HG03571 (cell line): ENCODE measurements around the gene FGF7.
"Not testable (repeated sequence)": the region's sequence is repeated elsewhere in the genome, so short reads cannot be mapped to it uniquely, and the experiment has no call there.

Experiments used
- ATAC-seq: cut with Tn5 transposase; IDR thresholded peaks from one replicate; pipeline ENCODE4 v1.9.1; 2021; ENCODE audit not compliant: unreplicated experiment

Gene FGF7, protein sequence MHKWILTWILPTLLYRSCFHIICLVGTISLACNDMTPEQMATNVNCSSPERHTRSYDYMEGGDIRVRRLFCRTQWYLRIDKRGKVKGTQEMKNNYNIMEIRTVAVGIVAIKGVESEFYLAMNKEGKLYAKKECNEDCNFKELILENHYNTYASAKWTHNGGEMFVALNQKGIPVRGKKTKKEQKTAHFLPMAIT

DNA sequence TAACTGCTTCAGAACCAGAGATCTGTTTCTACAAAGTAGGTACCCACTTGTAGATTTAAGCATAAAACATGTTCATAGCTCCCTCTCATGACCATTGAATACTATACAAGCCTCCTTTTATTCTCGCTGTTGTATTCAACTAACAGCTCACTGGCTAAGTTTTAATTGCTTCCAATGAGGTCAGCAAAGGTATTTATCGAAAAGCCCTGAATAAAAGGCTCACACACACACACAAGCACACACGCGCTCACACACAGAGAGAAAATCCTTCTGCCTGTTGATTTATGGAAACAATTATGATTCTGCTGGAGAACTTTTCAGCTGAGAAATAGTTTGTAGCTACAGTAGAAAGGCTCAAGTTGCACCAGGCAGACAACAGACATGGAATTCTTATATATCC is at the start of gene FGF7:
FGF7 (plus strand) TSS at position 222 of the 400 bp plus-strand sequence. CDS start 1,056 bp downstream, outside the sequence.
- no peak for ATAC-seq

DNA sequence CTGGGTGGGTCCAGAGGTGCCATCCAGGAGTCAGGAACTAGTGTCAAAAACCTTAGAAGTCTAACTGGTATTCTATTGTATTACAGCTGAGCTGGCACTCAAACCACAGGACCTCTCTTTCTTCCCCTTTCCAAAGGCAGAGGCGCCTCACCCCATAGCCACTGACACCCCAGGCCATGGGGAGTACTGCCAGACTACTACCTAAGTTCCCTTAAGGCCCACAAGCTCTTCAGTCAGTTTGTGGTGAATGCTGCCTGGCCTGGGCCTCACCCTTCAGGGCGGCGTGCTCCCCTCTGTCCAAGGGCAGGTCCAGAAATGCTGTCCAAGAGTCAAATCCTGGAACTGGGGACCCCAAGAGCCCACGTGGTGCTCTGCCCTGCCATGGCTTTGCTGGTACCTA is 43.0 kb upstream of the FGF7 start:
- ATAC-seq = no peak

DNA sequence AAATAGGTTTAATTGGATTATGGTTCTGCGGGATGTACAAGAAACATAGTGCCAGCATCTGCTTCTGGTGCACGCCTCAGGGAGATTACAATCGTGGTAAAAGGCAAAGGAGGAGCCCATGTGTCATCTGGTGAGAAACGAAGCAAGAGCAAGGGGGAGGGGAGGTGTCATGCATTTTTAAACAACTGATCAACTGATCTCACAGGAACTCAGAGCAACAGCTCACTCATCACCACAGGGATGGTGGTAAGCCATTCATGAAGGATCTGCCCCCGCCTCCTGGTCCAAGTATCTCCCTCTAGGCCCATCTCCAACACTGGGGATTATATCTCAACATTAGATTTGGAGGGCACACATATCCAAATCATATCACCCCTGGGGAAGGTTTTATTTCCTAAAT is 42.1 kb upstream of the FGF7 start:
- ATAC-seq = no peak

DNA sequence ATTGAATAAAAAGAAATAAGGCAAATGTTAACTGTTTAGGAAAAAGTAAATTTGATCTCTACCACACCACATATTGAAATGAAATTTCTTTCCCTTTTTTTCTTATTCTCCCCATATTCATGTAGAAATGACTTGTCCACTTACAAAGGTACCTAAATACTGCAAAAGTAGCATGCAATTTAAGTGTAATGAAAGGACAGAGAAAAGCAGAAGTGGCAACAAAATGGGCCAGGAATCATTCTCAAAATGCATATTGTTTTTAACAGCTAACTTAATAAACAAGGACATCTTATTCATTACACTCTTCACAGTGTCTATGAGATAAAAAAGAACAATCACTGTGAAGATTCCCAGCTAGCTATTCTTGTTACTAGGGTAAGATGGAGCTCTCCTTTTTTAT is 40.6 kb upstream of the FGF7 start:
- no peak for ATAC-seq

DNA sequence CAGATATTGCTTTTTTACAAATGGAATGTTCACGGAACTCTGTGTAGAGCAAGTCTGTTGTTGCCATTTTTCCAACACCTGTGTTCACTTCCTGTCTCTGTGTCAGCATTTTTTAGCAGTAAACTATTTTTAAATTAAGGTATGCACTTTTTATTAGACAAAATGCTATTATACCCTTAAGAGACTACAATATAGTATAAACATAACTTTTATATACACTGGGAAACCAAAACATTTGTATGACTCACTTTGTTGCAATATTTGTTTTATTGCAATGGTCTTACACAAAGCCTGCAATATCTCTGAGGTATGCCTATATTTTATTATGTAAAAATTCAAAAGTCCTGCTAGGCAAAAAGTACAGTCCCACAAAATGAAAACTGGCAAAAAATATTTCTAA is 39.8 kb upstream of the FGF7 start:
- ATAC-seq = no peak

DNA sequence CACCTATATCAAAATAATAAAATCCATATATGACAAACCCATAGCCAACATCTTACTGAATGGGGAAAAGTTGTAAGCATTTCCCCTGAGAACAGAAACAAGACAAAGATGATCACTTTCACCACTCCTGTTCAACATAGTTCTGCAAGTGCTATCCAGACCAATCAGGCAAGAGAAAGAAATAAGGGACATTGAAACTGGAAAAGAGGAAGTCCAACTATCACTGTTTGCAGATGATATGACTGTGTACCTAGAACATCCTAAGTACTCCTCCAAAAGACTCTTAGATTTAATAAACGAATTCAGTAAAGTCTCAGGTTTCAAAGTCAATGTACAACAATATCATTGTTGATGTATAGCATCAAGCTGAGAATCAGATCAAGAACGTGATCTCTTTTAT is 35.6 kb upstream of the FGF7 start:
- ATAC-seq = no peak

DNA sequence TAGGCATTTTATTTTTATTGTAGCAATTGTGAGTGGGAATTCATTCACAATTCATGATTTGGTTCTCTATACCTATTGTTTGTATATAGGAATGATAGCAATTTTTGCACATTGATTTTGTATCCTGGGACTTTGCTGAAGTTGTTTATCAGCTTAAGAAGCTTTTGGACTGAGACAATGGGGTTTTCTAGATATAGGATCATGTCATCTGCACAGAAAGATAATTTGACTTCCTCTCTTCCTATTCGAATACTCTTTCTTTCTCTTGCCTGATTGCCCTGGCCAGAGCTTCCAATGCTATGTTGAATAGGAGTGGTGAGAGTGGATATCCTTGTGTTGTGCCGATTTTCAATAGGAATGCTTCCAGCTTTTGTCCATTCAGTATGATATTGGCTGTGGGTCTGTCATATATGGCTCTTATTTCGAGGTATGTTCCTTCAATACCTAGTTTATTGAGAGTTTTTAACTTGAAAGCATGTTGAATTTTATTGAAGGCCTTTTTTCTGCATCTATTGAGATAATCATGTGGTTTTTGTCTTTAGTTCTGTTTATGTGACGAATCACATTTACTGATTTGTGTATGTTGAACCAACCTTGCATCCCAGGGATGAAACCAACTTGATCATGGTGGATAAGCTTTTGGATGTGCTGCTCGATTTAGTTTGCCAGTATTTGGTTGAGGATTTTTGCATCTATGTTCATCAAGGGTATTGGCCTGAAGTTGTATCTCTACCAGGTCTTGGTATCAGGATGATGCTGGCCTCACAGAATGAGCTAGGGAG is 20.3 kb upstream of the FGF7 start:
- not testable (repeated sequence) for ATAC-seq

DNA sequence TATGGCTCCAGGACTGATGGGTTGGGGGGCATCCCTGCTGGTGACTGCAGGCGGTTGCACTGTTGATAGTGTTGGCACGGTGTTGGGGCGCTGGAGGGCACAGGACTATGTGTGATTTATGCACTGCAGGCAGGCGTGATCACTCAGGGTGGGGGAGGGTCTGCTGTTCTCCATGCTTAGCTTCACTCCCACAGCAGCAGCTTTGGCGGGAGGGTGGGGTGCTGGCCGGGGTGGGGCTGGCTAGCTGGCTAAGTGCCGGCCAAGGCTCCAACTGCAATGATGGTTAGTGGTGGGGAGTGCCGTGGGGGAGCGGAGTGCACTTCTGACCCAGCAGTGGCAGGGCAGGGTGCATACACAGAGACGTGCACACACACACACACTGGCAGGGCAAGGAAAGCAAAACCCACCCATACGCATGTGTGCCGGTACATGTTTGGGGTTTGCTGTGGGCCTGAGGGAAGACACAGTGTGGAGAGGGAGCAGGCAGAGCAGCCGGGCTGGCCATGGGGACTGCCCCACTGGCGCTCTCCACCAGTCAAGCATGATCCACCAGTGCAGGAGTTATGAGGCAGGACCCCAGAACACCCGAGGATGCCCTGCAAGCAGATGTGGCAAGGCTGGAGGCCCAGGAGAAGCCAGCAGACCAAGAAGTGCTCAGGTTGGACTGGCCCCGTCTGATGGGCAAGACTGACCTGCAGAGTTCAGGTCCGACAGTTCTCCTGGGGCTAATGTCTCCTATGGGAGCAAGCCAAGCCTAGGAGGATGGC is 16.5 kb upstream of the FGF7 start:
- ATAC-seq = no peak

DNA sequence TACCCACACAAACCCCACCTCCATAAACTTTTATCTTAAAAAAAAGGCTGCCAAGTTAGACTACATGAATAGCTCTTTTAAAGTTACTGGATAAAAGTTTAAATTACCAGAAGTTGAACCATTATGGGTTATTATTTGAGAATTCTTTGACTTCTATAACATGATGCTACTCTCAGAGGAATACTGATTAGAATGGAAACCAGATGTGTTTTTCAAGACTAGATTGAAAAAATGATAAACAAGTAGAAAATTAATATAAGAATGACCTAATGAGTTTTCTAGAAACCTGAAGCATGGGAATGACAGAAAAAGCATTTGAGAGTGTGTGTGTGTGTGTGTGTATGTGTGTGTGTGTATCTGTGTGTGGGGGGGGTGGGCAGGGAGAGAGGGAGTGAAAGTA is 12.4 kb upstream of the FGF7 start:
- no peak for ATAC-seq

DNA sequence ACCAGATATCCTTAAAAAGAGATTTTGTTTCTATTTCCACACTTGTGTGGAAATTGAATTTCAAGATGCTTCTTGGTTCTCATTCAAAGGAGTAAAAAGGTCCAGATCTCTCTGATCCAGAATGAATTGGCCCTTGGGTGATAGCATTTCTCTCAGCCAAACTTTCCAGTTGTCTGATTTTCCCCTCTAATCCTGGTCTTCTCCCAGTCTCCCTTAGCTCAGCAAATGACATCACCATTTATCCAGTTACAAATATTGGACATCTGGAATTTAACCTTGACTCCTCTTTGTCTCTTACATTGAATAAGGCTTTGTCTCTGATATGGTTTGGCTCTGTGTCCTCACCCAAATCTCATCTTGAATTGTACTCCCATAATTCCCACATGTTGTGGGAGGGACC is 10.2 kb upstream of the FGF7 start:
- ATAC-seq = no peak

DNA sequence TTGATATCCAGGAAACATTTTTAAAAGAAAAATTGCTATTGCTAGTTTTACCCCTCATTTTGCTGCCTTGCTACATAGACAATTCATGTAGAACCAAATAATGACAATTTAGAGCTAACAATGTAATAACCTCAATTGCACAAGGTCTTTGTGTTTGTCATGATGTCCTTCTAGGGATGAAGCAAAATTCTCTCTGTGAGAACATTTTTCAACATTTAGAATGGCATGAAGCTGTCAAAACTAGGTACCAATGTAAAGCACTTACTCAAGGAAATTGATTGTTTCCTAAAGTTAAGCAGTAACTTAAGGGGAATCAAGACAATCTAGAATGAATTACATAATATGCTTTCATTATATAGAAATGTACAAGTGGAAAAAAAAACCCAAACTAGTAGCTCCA is 7.9 kb upstream of the FGF7 start:
- ATAC-seq = no peak

DNA sequence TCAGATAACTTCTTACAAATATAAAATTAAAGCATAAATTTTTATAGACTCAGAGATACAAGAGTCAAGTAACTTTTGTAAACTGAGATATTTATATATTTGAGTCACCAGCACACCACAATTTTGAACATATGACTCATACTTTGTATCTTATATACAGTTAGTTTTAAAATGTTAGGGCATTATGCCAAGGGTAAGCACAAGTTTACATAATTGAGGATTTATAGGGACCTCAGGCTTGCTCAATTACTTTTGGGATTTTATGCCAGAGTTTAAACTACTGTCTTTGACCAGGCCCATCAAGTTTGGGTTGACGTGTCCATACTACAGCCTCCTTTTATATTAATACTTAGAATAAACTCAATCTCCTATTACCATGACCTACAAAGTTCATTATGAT is 7.4 kb upstream of the FGF7 start:
- no peak for ATAC-seq

DNA sequence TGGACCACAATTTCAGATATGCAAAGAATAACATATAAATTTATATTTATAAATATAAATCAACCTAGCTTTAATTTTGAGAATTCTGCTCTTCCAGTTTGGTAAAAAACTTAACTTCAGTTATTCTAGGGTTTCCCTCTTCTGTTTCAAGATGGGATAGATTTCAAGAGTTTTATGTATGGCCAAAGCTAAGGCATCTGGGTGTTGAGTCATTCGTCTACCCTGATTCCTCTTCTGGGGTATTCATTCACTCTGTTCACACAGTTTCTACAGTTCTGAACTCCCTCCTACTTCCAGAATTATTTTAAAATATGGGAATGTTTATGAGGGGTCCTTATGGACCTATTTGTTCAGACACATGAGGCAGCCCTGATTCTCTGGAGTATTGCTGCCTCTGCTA is 4.2 kb upstream of the FGF7 start:
- no peak for ATAC-seq

DNA sequence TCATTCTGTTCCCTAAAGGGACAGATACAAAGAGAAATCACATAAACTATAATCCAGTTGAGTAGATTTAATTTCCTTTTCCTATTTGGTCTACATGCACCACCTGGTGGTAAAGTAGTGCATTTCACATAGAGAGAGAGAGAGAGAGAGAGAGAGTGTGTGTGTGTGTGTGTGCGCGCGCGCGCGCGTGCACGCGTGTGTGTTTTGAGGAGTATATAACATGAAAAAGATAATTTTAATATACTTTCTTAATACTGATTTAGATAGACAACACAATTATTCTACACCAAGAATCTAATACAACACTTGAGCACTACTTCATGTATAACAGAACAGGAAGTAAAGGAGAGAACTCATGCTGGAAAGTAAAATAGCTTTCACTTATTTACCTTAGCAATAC is 1.1 kb upstream of the FGF7 start:
- no peak for ATAC-seq

DNA sequence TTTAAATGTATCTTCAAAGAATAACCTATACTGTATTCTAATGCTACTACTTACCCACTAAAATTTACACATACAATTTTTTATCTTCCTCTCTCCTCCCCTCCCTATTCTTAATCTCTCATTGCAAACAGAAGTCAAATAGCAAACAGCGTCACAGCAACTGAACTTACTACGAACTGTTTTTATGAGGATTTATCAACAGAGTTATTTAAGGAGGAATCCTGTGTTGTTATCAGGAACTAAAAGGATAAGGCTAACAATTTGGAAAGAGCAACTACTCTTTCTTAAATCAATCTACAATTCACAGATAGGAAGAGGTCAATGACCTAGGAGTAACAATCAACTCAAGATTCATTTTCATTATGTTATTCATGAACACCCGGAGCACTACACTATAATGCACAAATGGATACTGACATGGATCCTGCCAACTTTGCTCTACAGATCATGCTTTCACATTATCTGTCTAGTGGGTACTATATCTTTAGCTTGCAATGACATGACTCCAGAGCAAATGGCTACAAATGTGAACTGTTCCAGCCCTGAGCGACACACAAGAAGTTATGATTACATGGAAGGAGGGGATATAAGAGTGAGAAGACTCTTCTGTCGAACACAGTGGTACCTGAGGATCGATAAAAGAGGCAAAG is 984 bp downstream of the FGF7 start:
- ATAC-seq = no peak

DNA sequence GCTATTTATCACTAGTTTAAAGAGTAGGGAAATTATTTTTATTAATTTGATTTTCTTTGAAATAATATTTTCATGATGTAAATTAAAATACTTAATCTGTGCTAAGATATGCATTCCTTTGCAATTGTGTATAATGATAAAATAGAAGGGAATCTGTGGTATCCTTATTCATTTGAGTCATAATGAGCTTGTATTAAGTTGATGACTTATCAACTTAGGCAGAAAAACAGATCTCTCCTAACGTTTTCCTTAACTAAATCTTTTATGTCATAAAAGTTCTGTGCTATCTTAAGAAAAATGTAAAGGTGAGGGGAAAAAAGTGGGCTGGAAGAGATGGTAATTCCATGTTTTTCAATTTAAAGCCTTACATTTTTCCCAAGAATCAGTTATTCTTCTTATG is 1.9 kb downstream of the FGF7 start:
- ATAC-seq = no peak

DNA sequence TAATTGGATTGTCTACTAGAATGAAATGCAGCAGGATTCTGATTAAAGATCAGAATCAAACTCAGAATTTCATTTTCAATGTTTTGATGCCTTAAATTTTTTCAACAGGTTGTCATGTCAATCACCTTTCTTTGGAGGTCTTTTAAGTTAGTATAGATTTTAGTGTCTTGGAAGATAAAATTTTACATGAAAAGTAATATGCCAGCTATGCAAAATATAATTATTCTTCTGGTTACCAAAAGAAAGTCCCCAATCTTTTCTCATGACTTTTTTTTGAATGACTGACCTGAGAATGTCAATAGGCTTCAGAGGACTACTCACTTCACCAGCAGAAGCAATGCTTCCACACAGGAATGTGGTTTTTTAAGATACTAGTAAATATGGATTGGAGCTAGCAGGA is 4.3 kb downstream of the FGF7 start:
- no peak for ATAC-seq

DNA sequence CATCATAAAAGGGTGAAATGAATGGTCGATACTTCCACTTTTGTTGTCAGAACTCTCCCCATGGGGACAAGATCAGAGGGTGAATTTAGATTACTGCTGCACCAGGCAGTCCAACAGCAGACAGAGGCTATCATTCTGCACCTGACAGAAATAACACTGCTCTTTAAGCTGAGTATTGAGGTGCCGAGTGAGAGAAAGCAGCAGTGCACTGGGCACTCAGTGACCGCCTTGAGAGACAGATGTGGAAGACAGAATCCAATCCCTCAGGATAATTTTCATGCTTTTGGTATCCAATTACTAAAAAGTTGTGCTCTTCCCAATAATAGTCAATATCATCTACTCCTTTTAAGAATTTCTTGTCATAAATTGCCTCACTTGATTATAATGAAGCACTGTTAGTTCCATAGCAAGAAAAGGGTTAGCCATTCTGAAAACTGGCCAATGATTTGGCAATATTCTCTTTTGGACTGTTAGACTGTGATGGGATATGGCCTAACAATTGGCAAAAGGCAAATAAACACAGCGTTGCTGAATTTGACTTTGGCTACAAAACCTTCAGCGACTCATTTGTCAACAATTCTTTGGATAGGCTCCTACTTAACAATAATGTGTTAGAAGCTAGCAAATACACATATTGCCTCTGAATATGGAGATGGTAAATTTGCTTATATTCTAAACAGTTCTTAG is 5.5 kb downstream of the FGF7 start:
- ATAC-seq = no peak

DNA sequence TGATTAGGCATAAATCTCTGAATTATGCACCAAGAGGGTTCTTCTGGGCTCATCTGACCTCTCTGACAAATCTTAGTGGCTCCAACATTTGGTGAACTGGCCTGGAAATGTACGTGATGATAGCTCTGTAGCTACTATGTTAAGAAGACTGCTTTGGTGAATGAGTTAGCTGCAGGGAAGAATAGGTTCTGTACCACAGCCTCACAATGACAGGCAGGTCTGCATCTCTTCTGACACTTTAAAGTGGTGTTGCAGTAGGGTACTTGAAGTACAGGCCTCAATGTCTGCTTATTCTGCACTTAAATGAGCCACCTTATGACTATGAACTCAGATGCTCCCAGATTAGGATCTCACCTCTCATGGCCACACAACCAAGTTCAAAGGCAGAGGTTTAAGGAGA is 7.0 kb downstream of the FGF7 start:
- ATAC-seq = no peak

DNA sequence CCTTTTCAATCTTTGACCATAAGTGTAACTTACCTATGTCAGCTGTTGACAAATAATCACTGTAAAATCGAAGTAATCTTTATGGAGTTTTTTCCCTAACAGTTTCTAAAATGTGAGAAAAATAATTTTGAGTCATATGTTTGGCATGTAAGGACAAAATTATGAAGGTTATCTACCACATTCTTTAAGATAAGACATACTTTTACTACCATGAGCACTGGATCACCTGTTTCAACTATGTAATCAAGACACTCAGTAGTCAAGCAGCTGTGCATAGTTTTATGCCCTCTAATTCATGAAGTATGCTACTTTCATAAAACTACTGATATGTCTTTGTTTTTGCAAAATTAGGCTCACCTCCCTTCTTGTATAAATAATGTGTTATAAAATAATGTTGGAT is 12.1 kb downstream of the FGF7 start:
- no peak for ATAC-seq

DNA sequence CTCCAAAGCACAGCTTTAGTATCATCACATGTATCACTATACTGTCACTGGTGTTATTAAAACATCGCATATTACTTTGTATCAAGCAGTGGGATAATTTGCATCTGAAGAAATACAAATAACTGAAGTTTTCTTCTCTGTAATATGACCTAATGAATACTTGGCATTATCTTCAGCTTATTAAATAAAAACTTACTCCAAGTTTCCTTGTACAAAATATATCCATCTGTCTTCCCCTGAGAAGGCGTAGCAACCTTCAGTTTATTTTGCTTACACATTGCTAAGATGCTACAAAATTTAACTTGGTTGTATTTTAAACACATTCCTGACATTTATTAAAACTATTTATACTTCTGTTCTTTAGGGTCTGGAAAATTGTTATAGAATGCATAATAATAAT is 13.7 kb downstream of the FGF7 start:
- no peak for ATAC-seq
